Stimulated activated CD4-positive, alpha-beta T cell treated with anti-CD3 and anti-CD28 coated beads, Interleukin-1b, Interleukin-23, amount 100 ng/mL, for 48 hours (primary cell): Measurements from ENCODE around the gene JMJD4.

ENCODE experiments used
- DNase-seq: peaks from one replicate; pipeline ENCODE4 v3.0.0-alpha.2; 2020

Gene JMJD4

DNA sequence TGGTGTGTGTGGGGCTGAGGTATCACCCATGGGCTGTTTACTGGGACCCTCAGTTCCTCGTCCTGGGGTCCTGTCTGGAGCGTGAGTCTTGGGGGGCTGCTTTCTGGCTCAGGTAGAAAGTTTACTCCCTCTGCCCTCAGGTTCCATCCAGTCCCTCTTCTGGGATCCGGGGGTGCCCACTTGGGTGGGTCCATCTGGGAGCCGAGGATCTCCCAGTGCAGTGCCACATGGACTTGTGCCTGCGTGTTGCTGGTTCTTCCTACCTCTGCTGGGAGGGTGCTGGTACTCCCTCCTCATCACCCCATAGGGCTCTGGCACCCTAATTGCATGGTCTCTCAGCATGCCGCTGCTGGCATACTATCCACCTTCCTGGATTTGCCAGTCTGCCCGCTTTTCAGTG, 14.1 kb upstream of the JMJD4 start:
- DNase-seq = no peak

DNA sequence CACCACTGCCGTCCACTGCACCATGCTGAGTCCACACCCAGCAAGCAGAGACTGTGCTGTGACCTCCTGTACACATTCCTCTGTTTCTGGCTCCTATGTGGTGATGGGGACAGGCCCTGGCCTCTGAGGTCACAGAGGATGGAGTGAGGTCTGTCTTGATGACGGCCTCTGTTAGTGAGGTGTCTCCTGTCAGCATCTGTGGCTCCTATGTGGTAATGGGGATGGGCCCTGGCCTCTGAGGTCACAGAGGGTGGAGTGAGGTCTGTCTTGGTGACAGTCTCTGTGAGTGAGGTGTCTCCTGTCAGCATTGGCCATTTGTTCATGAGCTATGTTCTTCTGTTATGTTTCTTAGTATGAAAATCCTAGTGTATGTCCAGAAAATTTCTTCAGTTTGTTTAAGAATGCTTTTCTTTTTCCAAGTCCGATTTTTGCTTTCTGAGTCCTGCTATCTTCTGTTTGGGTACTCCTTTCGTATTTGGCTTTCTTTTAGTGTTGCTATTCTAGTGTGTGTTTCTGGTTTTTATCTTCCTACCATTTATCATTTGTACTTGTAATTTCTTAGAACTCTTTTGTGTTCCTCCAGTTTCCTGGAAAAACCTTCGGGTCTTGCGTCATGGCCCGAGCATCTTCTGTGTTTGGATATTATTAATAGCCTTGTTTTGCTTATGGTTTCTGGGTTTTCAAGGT, 13.5 kb upstream of the JMJD4 start:
- DNase-seq = no peak

DNA sequence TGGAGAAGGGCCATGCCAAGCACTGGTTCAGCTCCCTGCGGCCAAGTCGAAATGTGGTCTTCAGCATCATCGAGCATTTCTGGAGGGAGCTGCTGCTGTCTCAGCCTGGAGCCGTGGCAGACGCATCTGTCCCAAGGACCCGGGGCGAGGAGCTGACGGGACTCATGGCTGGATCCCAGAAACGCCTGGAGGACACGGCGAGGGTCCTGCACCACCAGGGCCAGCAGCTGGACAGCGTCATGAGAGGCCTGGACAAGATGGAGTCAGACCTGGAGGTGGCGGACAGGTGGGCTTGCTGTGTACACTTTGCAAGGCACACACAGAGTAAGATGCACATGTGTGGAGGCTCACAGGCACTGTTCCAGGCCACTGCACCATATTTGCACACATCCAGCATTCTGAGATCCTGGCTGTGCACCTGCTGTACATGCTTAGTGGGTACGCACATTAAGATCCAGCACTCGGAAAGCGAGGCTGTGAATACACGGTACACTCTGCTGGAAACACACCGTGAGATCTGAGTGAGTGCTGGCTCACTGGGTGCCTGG, 12.9 kb upstream of the JMJD4 start:
- no peak for DNase-seq

DNA sequence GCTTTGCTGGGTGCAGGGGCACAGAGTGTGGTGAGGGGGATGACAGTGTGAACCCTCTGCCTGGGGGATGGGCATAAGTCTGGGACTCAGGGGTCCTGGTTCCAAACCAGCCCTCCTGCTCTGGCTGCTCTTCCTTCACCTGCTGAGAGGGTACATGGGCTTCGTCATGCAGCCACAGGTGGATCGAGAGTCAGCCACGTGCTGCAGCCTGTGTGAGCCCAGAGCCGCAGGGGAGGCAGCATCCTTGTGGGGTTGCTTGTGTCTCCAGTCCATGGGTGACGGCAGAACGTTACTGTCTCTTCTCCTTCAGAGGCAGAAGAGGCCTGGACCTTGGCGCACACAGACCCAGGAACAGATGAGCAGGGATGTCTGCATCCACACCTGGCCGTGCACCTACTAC, 12.3 kb upstream of the JMJD4 start:
- DNase-seq = no peak

DNA sequence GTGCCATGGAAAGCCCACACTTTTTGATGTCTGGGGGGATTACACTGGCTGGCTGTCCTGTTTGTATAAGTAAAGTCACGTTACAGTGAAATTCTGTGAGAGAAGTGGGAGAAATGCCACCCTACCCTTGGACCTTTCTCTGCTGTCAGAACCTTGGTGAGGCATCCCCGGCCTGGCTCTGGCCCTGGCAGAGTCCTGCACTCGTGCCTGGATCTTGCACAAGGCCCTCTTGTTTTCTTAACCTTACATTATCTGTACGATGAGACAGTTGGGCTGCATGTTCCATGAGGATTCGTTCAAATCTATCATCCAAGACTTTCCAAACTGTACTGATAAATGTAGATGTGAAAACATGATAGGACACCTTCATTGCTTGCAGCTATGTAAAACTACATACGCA, 11.6 kb upstream of the JMJD4 start:
- no peak for DNase-seq

DNA sequence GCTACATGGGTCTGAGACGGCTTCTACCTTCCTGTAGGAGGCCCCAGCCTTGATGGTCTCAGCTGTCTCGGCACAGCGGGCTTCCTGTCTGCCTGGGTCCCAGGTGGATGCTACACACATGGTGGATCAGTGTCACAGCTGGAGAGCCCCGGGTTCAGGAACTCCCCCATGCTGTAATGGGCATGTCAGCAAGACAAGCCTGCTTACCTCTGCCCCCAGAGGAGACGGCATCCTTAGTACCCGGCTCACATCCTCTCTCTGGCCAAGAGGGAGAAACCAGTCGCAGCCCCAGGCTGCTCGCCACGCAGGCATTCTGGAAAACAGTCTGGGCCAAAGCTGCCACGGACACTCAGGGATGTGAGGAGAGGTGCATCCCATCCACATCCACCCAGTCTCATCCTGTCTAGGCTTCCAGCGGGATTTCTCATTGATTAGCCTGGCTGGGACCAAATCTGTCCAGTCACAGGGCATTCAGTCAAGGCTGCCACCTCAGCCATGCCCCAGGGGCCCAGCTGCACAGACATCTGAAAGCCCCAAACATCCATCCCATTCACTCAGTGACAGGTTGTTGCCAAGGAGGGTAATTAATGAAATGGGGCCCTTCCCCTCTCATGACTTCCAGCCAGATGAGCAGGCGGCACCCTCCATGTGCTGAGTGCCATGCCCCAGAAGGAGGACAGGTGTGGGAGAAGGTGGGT, 10.6 kb upstream of the JMJD4 start:
- DNase-seq = no peak

DNA sequence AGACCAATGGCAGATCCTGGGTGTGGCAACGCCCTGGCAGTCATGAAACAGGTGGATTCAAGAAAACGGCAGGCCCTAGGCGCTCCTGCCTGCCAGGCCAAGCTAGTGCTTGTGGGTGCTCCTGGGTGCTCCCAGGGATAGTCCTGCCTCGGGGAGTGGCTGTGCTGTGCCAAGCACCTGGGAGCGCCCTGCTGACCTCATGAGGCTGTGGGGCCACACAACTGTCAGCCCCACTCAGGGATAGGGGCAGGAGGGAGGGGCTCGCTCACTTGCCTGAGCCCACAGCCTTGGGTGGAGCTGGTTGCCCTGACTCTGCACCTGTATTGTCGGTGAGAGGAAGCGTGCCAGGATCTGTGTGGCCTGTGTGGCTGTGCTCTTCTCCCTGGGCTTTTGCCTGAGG, 9.6 kb upstream of the JMJD4 start:
- DNase-seq = no peak

DNA sequence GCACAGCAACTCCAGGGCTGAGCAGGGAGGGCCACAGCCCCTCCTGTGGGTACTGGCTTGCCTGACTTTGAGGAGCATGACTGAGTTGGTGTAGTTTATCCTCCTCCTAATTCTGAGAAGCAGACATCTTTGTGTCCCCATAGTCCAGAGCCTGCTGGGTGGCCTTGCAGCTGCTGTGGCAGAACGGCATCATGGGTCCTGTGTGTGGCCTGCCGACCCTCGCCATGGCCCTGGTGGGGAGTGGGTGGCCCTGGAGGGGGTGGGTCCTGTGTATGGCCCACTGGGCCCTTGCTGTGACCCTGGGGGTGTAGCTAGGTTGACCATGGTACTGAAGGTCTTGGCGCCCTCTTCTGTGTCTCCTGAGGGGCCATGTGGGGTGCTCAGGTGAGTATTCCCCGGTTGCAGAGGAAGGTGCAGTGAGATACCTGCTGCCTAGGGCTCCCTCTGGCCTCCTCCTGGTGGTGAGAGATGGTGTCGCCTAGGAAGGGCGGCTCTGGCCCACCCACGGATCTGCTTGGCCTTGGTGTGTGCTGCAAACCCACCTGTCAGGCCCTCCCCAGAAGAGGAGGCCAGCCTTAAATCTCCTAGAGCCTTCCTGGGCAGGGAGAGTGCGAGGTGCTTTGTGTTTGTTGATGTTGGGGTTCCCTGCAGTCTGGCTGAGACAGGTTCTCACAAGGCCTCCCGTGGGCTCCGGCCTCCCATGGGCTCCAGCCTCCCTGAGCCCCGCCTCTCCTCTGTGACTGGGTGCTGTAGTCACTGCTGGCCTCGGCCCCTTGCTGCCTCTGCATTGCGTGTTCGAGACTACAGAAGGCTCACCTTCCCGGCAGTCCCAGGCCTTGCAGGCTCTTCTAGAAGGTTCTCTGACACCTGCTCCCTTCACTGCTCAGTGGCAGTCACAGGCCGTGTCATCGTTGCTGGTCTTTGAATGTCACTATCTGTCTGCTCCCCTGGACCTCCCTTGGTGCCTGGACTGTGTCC, 7.9 kb upstream of the JMJD4 start:
- no peak for DNase-seq

DNA sequence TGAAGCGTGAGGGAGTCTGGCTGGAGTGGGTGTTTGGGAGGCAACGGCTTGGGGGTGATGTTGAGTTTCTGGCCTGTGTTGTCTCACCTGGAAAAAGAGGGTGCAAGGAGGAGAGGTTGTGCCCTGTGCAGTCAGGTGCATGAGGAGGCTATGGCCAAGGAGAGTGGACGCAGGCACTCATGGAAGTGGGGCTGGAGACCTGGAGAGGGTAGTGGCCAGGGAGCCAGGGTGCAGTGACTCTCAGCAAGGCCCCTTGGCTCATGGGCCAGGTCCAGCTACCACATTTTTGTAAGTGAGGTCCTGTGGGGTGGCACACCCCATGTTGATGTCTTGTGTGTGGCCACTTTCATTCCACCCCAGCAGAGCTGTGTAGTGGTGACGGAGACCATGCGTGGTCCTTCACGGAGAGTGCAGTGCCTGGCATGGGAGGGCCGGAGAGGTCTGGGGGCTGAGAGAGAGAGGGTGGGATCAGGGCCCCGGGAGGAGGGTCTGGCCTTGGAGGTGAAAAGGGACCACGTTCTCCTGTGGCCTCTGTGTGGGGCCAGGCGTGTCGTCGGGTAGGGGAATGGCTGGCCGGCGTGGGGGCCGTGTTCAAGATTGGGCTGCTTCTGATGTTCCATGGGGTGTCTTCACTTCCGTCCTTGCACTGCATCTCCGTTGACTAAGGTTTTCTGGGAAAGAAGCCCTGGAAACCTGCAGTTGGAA, 6.2 kb upstream of the JMJD4 start:
- DNase-seq = no peak

DNA sequence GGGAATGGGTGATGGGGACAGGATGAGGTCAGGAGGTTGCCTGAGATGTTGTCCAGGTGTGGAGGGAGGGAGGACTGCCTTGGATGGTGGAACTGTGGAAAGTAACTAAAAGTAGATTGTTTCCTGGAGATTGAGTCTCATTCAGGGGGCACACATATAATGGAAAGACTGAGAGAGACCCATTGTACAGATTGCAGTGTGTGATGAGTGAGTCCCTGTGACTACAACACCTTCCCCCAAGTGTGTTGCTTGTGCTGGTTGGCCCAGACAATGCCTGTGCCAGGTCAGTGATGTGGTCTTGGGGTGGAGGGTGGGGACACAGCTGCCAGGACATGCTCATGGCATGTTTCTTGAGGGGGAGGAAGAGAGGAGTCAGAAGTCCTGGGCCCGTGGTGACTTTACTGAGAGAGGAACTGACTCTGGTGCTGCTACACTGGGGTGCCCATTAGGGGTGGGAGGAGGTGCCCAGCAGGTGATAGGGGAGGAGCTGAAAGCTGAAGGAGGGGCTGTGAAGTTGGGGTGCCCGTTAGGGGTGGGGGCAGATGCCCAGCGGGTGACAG, 5.4 kb upstream of the JMJD4 start:
- DNase-seq = no peak

DNA sequence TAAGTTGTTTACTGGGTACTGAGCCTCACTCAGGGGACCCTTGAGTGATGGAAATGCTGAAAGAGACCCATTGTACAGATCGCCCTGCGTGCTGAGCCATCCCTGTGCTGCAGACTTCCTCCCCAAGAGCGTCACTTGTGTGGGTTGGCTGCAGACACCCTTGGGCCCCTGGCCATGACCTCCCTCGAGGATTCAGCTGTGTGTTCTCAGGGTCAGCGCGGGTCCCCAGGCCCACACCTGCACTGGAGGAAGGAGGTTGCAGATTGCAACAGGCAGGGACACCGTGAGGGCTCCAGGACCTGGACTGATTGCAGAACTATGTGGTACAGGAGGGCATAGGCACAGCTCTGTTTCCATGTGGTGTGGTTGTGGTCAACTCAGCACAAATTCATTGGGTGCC, 4.5 kb upstream of the JMJD4 start:
- no peak for DNase-seq

DNA sequence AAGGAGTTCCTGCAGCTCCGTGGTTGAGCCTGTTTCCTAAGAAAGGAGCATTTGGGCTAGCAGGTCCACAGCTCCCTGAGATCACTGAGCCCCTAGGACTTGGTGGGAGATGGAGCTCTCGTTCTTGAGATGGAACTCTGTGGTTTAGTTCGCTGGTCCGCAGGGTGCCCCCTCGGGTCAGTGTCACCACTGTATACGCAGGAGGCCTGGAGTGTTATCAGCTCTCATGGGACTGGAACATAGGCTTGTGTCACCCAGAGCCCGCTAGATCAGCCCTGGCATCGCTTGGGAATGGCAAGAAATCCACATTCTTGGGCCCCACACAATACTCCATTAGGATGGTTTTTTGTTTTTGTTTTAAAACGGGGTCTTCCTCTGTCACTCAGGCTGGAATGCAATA, 3.7 kb upstream of the JMJD4 start:
- no peak for DNase-seq

DNA sequence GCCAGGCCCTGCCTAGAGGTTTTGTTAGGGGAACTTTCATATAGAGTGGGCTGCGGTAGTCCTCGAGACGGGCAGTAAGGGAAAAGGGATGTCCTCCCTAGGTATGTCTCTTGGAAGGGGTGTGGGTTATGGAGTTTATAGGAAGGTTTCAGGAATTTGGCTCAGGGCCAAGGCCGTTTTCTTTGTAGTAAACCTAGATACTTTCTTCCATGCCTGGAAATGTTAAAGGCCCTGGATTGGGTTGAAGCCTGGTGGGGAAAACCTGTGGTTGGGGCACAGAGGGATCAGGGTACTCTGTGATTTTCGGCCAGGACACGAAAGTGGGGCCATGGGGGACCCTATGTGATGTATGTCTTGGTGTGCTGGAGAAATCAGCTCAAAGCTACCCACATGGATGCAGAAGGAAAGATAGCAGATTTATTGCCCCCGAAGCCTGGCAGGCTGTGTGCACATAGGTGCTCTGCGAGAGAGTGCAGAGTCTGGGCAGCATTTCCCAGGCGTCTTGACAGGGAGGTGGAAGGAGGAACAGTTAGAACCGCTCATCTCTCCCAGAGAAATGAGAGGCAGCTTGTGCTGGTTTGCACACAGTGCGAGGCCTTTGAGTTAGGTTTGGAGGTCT, 1.8 kb upstream of the JMJD4 start:
- no peak for DNase-seq

DNA sequence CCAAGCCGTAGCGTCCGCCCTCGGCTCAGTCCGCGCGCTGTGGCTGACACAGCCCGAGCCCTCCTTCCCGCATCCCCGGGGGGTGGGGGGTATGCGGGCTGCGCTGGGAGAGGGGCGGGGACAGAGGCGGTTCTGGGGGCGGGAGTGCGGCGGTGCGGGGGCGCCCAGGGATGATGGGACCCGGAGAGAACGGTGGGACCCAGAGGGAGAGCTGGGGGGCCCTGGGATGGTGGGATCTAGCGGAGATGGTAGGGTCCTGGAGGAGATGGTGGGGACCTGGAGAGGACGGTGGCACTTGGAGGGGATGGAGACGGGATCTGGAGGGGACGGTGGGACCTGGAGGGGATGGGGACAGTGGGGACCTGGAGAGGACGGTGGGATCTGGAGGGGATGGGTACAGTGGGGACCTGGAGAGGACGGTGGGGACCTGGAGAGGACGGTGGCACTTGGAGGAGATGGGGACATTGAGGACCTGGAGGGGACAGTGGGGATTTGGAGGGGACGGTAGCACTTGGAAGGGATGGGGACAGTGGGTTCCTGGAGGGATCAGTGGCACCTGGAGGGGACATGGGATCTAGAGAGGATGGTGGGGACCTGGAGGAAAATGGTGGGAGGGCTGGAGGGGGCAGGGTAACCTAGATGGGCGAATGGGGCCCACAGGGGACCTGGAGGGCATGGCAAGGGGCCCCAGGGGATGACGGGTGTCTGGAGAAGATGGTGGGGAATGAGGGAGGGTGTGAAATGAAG, 610 bp upstream of the JMJD4 start:
- DNase-seq = no peak

DNA sequence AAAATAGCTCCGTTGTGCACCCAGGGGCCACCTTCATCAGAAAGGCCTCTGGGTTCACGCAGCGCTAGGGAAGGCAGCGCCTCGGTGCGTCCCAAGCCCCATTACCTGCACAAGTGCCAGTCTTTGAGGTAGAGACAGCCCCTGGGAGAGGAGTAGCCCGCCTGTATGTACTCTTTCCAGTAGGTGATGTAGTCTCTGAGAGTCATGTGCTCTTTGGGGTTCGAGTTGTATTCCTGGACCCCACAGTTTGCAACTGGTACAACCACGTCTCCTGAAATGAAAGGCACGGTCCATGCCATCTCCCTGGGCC, 601 bp downstream of the JMJD4 start:
- DNase-seq = no peak

DNA sequence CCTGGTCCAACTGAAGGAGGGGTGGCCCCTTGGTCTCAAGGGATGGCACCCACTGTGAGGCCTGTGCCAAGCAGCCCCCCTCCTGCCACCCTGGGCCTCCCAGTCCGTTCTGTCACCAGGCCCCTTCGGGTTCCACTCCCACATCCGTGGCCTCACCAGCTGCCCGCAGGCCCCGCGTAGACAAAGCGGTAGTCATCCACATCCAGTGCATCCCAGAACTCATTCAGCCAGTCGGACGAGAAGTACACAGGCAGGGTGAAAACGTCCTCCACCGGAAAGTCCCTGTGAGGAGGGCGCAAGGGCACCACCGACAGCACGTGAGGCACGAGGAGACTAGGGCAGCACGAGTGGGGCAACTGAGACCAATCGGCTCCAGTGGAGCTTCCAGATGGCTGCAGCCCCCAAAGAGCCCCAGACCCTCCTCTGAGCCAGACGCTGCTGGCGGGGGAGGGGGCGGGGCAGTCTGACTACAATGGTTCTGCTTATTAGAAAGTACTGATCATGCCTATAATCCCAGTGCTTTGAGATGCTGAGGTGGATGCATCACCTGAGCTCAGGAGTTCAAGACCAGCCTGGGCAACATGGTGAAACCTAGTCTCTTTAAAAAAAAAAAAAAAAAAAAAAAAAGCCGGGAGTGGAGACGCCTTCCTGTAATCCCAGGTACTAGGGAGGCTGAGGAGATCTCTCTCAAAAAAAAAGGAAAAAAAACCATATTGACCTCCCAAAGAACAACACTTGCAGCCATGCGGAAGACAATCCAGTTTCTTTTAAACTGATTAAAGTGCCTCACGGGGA, 1.2 kb downstream of the JMJD4 start:
- DNase-seq = no peak

DNA sequence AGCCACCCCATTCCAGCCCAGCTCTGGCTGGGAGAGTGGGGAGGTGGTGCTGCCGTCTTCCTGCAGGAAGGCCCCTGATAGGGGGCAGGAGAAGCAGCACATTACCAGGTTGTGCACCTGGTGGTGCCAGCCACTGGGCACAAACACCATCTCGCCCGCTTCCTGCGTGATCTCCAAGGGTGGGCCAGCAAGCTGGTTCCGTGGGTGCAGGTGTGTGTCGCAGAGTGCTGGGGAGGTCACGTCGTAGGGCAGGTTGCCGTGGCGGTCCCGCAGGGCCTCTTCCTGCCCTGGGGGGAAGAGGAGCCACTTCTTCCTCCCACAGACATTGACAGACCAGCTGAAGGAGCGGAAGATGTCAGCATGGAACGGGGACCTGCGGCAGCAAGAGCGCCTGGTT, 1.8 kb downstream of the JMJD4 start:
- no peak for DNase-seq

DNA sequence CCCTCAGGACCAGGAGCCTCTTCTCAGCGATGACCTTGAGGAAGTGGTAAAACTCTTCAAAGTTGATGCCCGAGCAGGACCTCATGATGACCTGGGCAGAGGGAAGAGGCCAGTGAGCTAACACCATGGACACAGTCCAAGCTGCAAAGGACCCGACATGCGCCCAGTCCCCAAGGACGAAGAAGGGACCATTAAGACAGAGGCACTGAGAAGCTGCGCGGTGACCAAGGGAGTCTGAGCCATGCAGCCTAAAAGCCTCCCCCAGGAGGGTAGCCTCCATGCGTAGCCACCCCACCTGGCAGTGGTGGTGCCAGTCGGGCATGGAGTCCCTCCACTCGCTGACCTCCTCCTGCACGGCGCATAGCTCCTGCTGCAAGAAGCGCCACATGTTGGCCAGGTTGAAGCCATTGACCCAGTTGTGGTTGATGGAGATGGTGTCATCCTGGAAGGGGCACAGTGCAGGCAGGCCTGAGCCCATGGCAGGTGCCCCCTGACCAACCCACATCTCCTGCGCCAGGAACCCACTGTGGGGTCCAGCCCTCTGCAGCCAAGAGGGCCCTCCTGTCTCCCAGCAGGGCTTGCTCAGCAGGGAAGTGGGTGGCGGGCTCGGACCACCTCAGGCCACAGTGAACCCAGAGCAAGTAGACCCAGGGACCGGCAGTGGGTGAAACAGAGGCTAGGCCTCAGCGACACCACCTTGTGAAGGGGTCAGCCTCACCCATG, 2.4 kb downstream of the JMJD4 start:
- DNase-seq = no peak

DNA sequence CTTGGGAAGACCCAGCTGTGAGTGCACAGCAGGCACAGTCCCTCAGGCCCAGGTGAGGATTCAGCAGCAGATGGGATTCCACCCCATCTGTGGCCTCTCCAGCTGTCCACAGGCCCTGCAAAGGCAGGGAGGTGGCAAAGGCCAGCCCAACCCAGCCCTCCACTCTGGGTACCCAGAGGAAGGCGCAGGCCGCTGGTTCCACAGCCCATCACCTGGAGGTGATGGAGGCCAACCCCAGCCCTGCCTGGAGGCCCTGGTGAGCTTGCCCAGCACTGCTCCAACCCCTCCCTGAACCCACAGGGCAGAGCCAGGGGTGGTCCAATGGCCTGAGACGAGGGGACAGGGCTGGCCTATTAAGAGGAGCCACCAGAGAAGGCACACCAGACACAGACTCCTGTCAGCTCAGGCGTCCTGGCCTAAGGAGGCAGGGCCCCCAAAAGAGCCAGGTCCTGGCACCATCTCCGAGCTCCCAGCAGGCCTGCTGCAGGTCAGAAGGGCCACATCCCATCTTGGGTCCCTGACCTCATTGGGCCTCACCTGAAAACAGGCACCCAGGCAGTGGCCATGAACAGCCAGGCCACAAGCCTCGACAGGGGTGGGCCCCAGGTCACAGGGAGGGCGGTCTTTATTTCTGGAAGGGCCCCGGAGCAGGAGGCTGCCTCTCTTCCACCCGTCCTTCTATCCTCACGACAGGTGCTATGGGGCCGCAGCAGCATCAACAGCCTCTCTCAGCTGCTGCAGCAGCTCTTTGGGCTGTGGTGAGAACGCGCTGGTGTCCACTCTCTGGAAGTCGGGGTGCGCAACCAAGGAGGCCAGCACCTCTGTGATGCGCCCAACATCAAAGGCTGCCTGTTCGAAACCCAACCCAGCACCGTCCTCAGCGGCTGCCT, 3.2 kb downstream of the JMJD4 start:
- no peak for DNase-seq
